Gastrocnemius medialis (tissue), 4 donors: Measurements from ENCODE around the gene ARHGEF7.
"Not testable (repeated sequence)": the region's sequence is repeated elsewhere in the genome, so short reads cannot be mapped to it uniquely, and the experiment has no call there.

Source experiments
- POLR2A ChIP-seq, 2 donors: fragments of 450-650 bp; IDR thresholded peaks; one replicate each; pipeline ENCODE4 v1.6.1; 2017; ENCODE audit warnings: antibody characterized with exemption in 2 of 2, mild to moderate bottlenecking in 2 of 2, moderate library complexity in 2 of 2
- TF ChIP-seq, protein P1 (sequence below), 5 experiments: fragments of 450-650 bp in 3 of 5; fragments of 200-600 bp in 2 of 5; sonication (generic) in 2 of 5; IDR thresholded peaks in 4 of 5; conservative IDR thresholded peaks in 1 of 5; 1 replicate in 4 of 5; 2 replicates in 1 of 5; pipeline ENCODE4 v1.5.1; 2016 to 2019; ENCODE audit warnings: antibody characterized with exemption in 5 of 5, mild to moderate bottlenecking in 3 of 5, moderate library complexity in 3 of 5

GRCh38 chr13:111071526-111071925 is 43.6 kb upstream of the ARHGEF7 start:
- TF ChIP-seq POLR2A (IDR thresholded peaks at IDR 0.05), result not testable (repeated sequence)
- TF ChIP-seq, protein P1, sequence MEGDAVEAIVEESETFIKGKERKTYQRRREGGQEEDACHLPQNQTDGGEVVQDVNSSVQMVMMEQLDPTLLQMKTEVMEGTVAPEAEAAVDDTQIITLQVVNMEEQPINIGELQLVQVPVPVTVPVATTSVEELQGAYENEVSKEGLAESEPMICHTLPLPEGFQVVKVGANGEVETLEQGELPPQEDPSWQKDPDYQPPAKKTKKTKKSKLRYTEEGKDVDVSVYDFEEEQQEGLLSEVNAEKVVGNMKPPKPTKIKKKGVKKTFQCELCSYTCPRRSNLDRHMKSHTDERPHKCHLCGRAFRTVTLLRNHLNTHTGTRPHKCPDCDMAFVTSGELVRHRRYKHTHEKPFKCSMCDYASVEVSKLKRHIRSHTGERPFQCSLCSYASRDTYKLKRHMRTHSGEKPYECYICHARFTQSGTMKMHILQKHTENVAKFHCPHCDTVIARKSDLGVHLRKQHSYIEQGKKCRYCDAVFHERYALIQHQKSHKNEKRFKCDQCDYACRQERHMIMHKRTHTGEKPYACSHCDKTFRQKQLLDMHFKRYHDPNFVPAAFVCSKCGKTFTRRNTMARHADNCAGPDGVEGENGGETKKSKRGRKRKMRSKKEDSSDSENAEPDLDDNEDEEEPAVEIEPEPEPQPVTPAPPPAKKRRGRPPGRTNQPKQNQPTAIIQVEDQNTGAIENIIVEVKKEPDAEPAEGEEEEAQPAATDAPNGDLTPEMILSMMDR (IDR thresholded peaks at IDR 0.05 in 4 of 5, conservative IDR thresholded peaks at IDR 0.05 in 1 of 5), result not testable (repeated sequence)
